Trophoblast cell (in vitro differentiated cells and primary cell): ENCODE data around the gene ARL4C.

Experiments used
- DNase-seq, 2 donors: peaks; one replicate each; pipeline ENCODE4 v3.0.0-alpha.2; 2016
- H2AFZ ChIP-seq: 2 replicates; pipeline ENCODE4 v1.6.1; 2013; ENCODE audit warnings: low read length, moderate library complexity, mild to moderate bottlenecking; ENCODE audit not compliant: insufficient read depth, poor library complexity
- H2AK5ac ChIP-seq: 2 replicates; pipeline ENCODE4 v1.6.1; 2013; ENCODE audit warnings: mild to moderate bottlenecking, low read length
- H2BK120ac ChIP-seq: 2 replicates; pipeline ENCODE4 v1.6.1; 2013; ENCODE audit warnings: low read length, mild to moderate bottlenecking, moderate library complexity; ENCODE audit not compliant: insufficient read depth, poor library complexity
- H2BK12ac ChIP-seq: 2 replicates; pipeline ENCODE4 v1.6.1; 2013; ENCODE audit warnings: mild to moderate bottlenecking, low read length, moderate library complexity
- H2BK5ac ChIP-seq: 2 replicates; pipeline ENCODE4 v1.6.1; 2013; ENCODE audit warnings: low read length, low read depth, moderate library complexity, mild to moderate bottlenecking; ENCODE audit not compliant: poor library complexity
- H3K14ac ChIP-seq: 2 replicates; pipeline ENCODE4 v1.6.1; 2013; ENCODE audit warnings: mild to moderate bottlenecking, low read length
- H3K18ac ChIP-seq: 2 replicates; pipeline ENCODE4 v1.6.1; 2013; ENCODE audit warnings: mild to moderate bottlenecking, low read length
- H3K23ac ChIP-seq: 2 replicates; pipeline ENCODE4 v1.6.1; 2013; ENCODE audit warnings: low read length
- H3K27ac ChIP-seq: 2 replicates; pipeline ENCODE4 v1.5.1; 2013; ENCODE audit warnings: low read depth, mild to moderate bottlenecking, inconsistent platforms, low read length, moderate library complexity
- H3K27me3 ChIP-seq: 2 replicates; pipeline ENCODE4 v1.6.1; 2013; ENCODE audit warnings: inconsistent platforms, mild to moderate bottlenecking, low read length, moderate library complexity; ENCODE audit not compliant: insufficient read depth
- H3K36me3 ChIP-seq, 2 experiments: 1 replicate in 1 of 2; 2 replicates in 1 of 2; pipeline ENCODE4 v1.6.1; 2013; ENCODE audit warnings: low read length in 2 of 2, mild to moderate bottlenecking in 2 of 2, moderate library complexity in 1 of 2; ENCODE audit not compliant: insufficient read depth in 2 of 2, control insufficient read depth in 1 of 2
- H3K4ac ChIP-seq: 2 replicates; pipeline ENCODE4 v1.6.1; 2013; ENCODE audit warnings: low read depth, mild to moderate bottlenecking, low read length, moderate library complexity
- H3K4me1 ChIP-seq, 2 experiments: 1 replicate in 1 of 2; 2 replicates in 1 of 2; pipeline ENCODE4 v1.6.1; 2013; ENCODE audit warnings: low read length in 2 of 2, mild to moderate bottlenecking in 2 of 2, moderate library complexity in 1 of 2; ENCODE audit not compliant: insufficient read depth in 2 of 2, control insufficient read depth in 1 of 2
- H3K4me2 ChIP-seq: 2 replicates; pipeline ENCODE4 v1.6.1; 2013; ENCODE audit warnings: inconsistent platforms, mild to moderate bottlenecking, low read length, moderate library complexity
- H3K4me3 ChIP-seq: 2 replicates; pipeline ENCODE4 v1.5.1; 2013; ENCODE audit warnings: mild to moderate bottlenecking, low read depth, low read length, inconsistent platforms
- H3K79me1 ChIP-seq: one replicate; pipeline ENCODE4 v1.6.1; 2013; ENCODE audit warnings: low read length
- H3K79me2 ChIP-seq: 2 replicates; pipeline ENCODE4 v1.6.1; 2013; ENCODE audit warnings: low read length, mild to moderate bottlenecking; ENCODE audit not compliant: control insufficient read depth, insufficient read depth, poor library complexity
- H3K9ac ChIP-seq: 2 replicates; pipeline ENCODE4 v1.6.1; 2013; ENCODE audit warnings: mild to moderate bottlenecking, low read length
- H3K9me3 ChIP-seq: 2 replicates; pipeline ENCODE4 v1.6.1; 2013; ENCODE audit warnings: low read depth, mild to moderate bottlenecking, control low read depth, inconsistent platforms, low read length; ENCODE audit not compliant: insufficient read depth
- H4K12ac ChIP-seq: 2 replicates; pipeline ENCODE4 v1.6.1; 2013; ENCODE audit warnings: low read depth, mild to moderate bottlenecking, low read length, moderate library complexity
- H4K8ac ChIP-seq: 2 replicates; pipeline ENCODE4 v1.6.1; 2013; ENCODE audit warnings: low read depth, mild to moderate bottlenecking, low read length, moderate library complexity
- H4K91ac ChIP-seq: one replicate; pipeline ENCODE4 v1.6.1; 2013; ENCODE audit warnings: low read depth, mild to moderate bottlenecking, low read length, moderate library complexity
- WGBS: extraction: QIAGEN DNeasy Blood & Tissue Kit; methylation state at CpG from one replicate; pipeline ENCODE4 v1.1.7; 2013; ENCODE audit warnings: missing lambda C conversion rate; ENCODE audit not compliant: insufficient read length, insufficient coverage; ENCODE audit errors: extremely low coverage; 5-methylcytosine and 5-hydroxymethylcytosine counted together

ARL4C gene

GRCh38 chr2:234444242-234444730, 52.6 kb downstream of the ARL4C start:
- no peak overlapping the region for H4K91ac ChIP-seq
- no peak overlapping the region for H2BK12ac ChIP-seq
- peaks cover 21% of the 10 kb centered on the region for H3K79me1 ChIP-seq
- no peak overlapping the region for H3K18ac ChIP-seq
- DNase-seq = no peak
- no peak overlapping the region for H2AFZ ChIP-seq
- no peak overlapping the region for H2BK5ac ChIP-seq
- H2AK5ac ChIP-seq = no peak overlapping the region
- WGBS = no CpG with 5 or more reads among the region's 4 CpGs
- no peak overlapping the region for H3K23ac ChIP-seq
- no peaks in the 10 kb centered on the region for H3K9me3 ChIP-seq
- no peak overlapping the region for H3K4me3 ChIP-seq
- H3K36me3 ChIP-seq = no peaks in the 10 kb centered on the region
- no peak overlapping the region for H3K4ac ChIP-seq
- no peak overlapping the region for H3K9ac ChIP-seq
- no peak overlapping the region for H3K4me2 ChIP-seq
- no peaks in the 10 kb centered on the region for H3K27me3 ChIP-seq
- H4K12ac ChIP-seq = no peak overlapping the region
- no peaks in the 10 kb centered on the region for H3K79me2 ChIP-seq
- H3K4me1 ChIP-seq = peaks cover 15 to 19% of the 10 kb centered on the region in 2 experiments
- no peak overlapping the region for H2BK120ac ChIP-seq
- H3K27ac ChIP-seq = no peak overlapping the region
- H3K14ac ChIP-seq = no peak overlapping the region
- no peak overlapping the region for H4K8ac ChIP-seq
